Measurements from ENCODE around the gene PNLDC1.
A peak's percentile ranks its signal among the peaks of the same experiment; 100 is the strongest.
"Not testable (repeated sequence)": the region's sequence is repeated elsewhere in the genome, so short reads cannot be mapped to it uniquely, and the experiment has no call there.

PNLDC1 gene

DNA sequence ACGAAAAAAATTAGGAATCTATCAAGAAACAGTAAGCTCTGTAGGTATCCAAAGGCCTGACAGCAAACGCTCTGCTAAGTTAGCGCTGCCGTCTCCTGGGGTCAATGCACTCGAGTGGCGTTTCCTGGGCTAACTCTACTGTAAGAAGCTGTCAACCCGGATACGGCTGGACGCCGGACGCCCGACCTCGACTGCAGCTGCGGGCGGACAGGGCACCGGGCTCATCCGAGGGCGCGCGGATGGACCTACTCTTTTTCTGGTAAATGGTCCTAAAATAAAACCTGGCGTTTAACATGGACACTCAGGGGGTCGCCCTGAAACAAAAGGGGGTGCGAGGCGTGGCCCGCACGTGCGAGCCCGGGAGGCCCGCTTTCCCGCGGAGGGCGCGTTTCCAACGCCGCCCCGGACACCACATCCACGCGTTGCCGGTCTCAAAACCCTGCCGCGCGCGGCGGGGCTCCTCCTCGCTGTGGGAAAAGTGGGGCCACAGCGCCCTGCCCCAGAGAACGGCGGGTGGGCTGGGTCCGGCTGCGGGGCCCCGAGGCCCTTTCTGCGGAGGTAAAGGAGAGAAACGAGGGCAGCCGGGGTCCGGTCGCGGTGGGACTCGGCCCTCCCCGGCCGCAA is 11.2 kb upstream of the PNLDC1 start:
- no peak for DNase-seq

DNA sequence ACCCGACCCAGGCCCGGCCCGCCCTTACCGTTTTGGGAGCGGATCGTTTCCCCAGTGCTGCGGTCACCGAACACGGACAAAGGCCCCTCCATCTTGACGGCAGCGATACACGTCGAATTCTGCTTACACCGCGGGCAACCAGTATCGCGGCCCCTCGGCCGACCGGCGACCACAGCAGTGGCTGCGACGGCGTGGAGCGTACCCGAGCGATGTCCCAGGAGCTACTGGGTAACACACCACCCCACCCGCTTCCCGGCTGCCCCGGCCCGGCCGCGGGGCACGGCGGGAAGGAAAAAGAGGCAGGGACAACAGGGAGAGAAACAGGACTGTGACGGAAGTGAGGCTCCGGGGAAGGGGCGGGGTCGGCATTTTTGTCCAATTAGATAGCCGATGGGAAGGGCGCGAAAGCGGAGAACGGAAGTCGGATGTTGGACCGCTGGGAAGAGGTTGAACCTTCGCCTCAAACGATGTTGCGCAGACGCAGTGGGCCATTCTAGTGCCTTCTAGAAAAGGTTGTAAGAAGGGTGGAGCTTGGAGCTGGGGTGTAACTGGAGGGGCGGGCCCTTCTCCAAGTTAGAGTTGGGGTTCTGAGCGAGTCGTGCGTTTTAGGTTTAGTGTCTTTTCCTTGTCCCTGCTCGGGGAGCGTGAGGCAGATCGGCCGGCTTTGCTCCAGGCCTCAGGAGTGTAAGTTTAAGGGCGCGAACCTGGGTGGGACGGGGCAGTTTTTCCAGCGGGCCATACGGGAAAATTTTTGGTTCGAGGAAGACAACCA is 10.5 kb upstream of the PNLDC1 start, which contains the start of gene TCP1:
TCP1 (minus strand) TSS at position 226 of the 772 bp plus-strand sequence; CDS start at position 92, 134 bp downstream.
- DNase-seq, result peak; percentile 96

DNA sequence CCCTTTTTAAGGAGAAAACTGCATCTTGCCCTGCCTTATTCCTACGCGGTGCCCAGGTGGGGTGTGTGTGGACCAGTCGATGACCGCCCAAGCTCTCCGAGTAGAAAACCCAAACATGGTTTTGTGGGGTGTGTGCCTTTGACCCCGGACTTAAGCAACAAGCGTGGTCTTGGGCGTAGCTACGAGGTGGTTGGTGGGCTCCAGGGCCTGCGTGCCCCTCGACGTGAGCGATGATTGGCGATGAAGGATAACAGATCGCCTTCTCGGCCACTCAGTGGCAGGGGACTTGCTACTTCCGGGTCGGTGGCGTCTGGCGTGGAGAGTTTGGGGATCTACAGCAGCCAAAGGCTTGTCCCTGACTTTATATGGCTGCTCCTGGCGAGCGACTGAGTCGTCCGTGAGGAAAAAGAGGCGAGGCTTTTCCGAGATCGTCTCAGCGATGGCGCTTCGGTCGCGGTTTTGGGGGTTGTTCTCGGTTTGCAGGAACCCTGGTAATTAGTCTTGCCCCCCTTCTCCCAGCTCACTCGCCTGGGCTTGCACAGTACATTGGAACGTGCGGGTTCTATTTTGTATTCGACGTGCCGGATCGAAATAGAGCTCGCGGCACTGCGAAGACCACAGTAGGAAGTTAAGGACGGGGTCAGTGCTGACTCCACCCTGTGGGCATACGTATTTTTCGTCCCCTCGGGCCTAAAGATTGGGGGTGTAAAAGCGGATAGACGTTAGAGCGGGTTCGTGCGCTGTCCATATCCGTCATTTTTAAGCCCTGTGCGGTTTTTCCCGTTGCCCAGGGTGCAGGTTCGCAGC is 9.7 kb upstream of the PNLDC1 start, which contains the start of gene MRPL18:
MRPL18 (plus strand) TSS at position 319 of the 807 bp plus-strand sequence; CDS start at position 440, 121 bp downstream.
- peak; percentile 94 for DNase-seq

DNA sequence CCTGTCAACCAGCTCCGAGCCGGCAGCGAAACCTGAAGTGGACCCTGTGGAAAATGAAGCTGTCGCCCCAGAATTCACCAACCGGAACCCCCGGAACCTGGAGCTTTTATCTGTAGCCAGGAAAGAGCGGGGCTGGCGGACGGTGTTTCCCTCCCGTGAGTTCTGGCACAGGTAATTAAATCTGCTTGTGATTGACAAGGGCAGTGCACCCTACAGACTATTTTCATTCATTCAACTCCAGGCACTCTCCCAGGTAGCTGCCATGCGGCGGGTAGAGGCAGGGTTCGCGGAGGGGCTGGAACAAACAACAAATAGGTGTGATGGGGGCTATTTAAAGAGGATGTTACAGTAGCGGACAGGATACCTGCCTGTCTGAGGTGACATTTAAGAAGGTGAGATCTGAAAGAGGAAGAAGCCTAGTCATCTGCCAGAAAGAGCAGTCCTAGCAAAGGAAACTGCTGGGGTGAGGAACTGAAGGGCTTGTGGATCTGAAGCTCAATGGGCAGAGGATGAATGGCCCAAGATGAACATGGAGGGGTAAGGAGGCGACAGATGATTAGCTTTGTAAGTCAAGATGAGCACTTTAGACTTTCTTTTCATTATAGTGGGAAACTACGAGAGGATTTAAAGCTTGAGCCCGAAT is 9.0 kb upstream of the PNLDC1 start:
- no peak for DNase-seq

DNA sequence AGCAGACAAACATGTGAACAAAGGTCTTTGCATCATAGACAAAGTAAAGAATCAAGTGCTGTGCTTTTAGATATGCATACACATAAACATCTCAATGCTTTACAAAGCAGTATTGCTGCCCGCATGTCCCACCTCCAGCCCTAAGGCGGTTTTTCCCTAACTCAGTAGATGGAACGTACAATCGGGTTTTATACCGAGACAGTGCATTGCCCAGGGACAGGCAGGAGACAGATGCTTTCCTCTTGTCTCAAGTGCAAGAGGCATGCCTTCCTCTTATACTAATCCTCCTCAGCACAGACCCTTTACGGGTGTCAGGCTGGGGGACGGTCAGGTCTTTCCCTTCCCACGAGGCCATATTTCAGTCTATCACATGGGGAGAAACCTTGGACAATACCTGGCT is 5.1 kb upstream of the PNLDC1 start:
- not testable (repeated sequence) for DNase-seq

DNA sequence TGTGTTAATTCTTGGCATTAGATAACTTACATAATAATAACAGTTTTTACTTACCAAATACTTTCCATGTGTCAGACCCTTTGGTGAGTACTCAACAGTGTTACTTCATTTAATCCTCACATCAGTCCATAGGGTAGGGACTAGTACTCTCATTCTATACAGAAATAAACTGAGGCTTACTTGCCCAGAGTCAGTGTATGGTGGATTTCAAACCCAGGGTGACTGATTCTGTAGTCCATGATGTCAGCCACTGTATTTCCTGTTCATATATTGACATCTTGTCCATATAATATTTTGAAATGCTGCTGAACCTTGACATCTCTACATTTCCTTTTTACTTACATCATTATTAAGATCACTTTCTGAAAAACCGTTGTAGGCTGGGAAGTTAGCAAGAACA is 2.5 kb upstream of the PNLDC1 start:
- DNase-seq, result no peak

DNA sequence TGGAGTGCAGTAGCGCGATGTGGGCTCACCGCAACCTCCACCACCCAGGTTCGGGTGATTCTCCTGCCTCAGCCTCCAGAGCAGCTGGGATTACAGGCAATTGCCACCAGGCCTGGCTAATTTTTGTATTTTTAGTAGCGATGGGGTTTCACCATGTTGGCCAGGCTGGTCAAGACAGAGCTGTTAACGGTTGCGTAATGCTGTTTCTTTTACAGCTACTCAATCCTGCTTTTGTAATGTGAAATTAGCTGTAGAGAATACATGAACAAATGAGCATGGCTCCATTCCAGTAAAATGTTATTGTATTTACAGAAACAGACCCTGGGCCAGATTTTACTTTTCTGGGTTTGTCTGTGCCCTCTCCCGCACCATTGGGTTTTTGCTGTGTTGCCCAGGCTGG is 1.9 kb downstream of the PNLDC1 start:
- DNase-seq, result no peak

DNA sequence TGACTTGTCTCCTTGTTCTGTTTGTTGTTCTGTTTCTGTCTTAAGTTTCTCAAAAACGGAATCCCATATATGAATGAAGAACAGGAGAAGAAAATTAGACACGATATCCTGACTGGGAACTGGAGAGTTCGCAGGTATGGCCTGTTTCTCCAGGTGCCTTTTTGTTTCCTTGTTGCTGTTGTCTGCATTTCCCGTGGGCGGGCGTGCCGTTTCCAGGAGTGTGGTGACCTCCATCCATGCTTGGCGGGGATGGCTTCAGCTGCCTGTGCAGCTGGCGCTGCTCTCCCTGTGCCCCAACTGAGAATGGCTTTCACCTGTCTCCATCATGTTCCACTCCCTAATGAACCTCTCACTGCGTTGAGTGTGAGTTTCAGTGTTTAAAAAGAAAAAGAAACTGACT is 4.4 kb downstream of the PNLDC1 start:
- DNase-seq, result no peak

DNA sequence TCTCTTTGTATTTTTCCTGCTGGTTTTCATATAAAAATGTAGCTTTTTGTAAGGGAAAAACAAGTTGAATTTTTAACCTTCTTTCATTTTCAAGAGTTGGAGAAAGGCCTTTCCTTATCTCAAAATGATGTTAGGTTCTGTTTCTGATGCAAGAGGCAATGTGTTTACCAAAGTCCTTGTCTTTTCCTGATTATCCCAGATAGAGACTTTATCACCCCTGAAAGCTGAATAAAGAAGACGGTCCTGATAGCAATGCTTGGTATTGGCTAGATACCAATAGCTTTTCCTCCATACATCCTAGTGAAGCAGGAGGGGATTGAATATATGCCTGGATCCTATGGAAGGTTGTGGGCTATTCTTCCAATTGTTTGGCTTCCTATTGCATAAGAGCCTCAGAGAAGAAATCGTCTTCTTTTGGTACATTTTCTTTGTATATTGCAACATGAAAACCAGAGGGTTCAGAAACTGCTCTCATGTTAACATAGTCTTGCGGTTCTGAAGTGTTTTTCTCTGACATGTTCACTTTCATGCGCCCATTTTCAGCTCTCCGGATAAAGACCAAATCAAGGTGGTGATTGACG is 5.5 kb downstream of the PNLDC1 start:
- no peak for DNase-seq

DNA sequence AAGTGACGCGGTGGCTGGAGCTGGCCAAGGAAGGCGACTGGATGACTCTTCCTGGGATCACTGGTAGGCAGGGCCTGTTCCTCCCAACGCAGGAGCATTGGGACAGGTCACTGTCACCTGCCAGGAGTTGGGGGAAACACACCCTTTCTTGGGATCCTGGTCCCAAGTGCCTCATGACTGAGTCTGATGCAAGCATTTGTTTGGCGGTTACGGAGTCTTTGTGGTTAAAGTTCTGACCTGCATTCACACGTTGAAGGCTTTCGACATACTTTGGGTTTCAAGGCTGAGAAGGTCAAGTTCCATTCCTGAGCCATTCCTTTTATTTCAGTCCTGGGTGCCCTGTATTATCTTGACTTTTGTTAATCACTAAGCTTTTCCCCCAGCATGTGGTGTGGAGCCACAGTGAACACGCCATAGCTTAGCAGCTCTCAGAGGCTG is 6.0 kb downstream of the PNLDC1 start:
- no peak for DNase-seq

DNA sequence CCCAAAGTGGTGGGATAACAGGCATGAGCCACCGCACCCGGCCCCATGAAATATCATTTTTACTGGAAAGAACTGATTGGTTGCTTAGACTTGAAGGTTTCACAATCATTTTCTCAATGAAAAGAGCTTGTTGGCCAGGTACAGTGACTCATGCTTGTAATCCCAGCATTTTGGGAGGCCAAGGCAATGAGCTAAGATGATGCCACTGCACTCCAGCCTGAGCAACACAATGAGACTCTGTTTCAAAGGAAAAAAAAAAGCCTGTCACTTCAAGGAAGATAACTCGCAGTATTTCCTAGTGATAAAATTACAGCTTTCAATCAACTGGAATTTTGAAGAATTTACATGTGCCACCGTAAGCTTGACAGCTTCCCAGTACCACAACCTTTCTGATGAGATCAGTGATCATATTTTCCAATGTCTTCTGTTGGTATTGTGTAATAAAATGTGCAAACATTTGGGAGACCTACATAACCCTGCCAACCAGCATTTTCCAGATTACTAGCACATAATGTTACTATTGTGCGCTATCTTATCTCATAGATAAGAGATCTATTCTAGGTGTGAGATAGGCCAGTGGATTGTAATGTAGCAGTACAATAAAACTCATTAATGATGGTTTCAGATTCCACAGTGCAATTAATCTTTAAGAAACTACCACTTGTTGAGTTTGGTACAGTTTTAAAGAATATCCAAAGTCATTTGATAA is 7.2 kb downstream of the PNLDC1 start:
- no peak for DNase-seq

DNA sequence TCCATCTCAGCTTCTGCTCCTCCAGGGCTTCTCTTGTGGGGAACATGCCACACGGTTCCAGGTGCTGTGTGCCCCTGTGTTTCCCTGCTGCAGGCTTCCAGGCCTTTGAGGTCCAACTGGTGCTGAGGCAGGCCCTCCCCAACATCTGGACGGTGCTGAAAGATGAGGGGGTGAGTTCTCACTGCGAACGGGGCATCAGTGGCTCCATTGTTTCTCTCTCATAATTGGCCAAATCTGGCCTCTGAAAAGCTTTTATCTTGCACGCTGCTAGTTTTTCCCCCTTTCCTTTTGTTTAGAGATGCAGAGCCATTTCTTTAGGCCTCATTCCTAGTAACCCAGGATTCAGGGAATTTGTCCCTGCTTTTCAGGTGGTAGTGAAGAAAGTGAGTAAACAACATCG is 8.6 kb downstream of the PNLDC1 start:
- no peak for DNase-seq

DNA sequence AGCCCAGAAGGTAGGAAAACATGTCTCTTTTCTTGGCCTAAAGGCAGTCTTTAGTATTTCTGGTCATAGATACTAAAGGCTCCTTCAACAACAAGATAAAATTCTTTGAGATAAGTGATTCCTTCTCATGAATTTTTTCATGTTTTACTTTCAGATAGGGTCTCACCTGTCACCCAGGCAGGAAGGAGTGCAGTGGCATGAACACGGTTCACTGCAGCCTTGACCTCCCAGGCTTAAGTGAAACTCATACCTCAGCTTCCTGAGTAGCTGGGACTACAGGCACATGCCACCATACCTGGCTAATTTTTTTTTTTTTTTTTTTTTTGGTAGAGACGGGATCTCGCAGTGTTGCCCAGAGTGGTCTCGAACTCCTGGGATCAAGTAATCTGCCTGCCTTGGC is 9.1 kb downstream of the PNLDC1 start:
- DNase-seq, result no peak

DNA sequence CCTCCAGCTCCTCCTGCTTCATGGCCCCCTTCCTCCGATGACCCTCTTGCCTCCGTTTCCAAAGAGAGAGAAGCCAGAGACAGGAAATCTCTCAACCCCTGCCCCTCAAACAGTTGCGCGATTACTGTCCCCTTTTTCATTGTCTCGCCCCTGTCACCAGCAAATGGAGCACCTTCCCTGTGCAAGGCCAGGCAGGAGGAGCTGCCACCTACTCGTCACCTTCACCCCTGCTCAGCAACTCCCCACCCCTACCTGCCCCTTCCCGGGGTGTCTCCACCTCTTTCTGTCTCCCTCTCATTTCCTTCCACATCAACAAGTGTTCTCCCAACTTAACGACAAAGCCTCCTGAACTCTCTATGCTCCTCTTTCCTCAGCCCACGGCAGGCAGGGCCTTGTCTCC is 13.7 kb downstream of the PNLDC1 start:
- no peak for DNase-seq

DNA sequence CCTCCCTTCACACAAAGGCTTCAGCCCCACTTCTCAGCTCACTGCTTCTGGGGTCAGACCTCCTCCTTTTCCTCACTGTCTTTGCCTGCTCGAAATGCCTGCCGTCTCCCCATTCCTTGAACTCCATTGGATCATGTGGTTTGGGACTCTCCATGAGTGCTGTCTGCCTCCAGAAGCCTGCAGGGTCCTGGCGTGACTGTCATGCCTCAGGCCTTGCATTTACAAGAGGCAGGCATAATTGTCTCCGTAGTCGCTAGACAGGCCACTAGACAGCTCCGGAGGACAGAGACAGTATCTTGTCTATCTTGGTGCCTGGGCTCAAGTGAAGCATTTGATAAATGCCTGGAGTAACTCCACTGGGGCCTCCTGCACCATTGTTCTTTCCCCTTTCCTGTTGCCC is 15.3 kb downstream of the PNLDC1 start:
- DNase-seq, result no peak

DNA sequence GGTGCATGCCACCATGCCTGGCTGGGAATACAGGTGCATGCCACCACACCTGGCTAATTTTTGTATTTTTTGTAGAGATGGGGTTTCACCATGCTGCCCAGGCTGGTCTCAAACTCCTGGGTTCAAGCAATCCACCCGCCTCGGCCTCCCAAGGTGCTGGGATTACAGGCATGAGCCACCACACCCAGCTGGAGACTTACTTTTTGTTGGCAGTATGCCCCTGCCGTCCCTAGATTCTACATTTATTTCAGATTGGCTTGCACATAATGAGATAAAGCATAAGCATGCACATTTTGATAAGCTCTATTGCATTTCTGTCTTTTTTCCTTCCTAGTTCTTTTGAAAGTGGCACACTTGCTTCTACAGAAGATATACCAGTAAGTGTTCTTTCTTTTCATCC is 16.7 kb downstream of the PNLDC1 start:
- not testable (repeated sequence) for DNase-seq

DNA sequence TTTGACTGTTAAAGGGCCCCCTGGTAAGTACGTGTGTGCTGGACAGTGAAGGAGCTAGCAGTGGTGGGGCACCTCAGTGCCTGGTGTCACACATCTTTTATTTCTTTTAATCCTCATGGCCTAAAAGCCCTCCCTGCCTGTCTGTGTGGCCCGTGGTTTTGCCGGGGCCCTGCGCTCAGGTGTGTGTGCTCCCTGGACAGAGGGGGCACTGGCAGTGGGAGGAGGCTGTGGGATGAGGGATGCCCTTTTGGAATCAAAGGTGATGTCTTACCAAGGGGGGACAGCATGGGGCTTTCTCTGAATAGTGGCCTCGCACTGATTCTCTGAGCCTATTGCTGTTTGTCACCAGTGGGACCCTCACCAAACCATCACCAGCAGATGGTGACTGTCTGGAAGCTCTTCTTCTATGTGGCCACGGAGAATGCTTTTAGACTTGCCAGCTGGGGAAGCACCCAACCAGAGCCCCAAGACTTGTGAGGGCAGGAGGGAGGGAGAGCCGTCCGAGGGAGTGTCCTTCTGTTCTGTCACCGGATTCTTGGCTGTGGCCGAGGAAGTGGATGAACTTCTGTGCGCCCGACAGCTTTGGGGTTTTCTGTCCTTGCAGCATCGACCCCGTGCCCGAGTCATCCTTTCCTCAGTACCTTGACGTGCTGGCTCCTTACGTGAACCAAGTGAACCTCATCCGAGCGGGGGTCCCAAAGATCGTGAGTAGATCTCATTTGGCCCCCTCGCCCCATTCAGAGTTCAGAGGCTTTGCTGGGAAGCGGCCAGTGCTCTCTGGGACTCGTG is 18.1 kb downstream of the PNLDC1 start:
- no peak for DNase-seq

DNA sequence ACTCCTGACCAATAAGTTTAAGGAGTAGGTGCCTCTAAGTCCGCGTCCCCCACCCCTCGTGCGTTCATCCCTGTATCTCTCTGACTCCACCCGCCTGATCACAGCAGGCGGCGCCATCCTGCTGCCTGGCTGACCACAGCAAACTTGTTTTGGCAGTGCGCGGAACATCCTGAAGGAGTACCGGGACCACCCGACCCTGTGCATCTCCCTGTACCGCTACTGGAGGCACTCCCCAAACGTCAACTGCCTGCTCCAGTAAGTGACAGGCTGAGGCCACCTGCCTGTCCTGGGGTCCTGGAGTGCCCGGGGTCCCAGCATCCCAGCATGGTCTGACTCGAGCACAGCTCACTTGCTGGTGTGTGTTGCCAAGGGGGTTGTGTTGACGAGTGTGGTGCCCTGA is 19.0 kb downstream of the PNLDC1 start:
- no peak for DNase-seq

DNA sequence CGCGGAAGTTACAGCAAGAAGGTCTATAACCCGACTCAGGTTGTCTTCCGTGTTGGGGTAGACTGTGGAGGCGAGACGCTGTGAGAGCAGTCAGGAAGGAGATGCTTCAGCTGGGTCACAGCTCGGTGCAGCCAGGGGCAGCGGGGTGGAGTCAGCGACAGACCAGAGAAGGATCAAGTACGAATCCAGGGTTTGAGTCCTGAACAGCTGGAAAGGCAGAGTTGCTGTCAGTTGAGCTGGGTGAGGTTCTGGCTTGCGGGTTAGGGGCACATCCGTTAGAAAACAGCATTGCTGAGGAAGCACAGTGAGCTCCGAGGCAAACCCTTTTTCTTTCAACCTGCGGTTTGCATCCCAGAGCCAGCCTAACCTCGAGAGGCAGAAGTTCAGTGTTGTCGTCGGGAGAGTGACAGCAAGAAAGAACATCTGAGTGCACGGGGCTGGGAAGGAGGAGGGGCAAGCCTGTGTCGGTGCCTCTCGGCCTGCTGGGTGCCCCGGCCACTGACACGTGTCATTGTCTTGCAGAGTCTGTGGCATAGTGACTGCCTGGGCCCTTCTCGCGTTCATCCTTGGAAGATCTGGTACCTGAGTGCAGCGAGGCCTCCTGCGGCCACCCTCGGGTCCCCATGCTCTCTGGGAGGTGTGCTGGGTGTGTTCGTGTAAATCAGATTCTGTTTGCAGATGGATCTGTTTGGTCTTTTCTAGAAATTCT is 20.0 kb downstream of the PNLDC1 start:
- DNase-seq, result no peak

DNA sequence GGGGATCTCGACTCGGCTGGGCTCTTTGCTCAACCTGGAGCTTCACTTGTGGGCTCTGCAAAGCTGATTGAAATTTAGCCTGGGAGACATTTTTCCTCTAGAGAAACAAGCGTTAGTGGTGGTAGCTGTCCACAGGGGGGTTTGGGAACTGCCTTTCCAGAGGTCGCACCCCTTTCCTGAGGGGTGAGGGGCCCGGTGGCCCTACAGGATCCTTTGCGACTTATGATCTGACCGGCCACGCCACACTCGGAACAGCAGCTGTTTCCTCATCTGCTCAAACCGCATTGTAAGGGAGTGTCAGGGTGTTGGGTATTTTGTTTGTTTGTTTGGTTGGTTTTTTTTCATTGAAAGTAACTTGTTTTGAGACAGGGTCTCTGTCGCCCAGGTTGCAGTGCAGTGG is 21.0 kb downstream of the PNLDC1 start:
- DNase-seq, result no peak

DNA sequence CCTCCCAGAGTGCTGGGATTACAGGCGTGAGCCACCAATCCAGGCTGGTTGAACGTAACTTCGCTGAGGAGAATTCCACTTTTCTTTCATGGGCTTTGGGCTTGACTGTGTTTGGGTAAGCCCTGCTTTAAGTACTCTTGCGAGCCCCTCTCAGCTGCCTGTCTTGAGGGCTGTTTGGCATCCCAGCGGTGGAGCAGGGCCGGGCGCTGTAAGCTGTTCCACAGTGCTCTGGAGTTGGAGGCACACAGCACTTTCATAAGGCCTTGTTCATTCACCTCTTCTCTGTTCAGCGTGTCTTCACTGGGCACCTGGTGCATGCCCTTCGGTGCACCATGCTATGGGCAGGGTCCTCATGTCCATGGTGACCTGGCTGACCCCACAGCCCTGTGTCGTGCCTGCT is 21.6 kb downstream of the PNLDC1 start:
- DNase-seq, result no peak
